Liver (tissue), 9 donors: ENCODE data around the gene PIGW. TPM values are rescaled to one million over a fixed set of nuclear protein-coding genes. Genes with fewer than 3 reads are reported as not detected.

Experiments used
- DNase-seq: peaks from one replicate; pipeline ENCODE4 v3.0.0-alpha.2; 2017; ENCODE audit warnings: low spot score
- H3K27ac ChIP-seq, 2 donors: one replicate each; pipeline ENCODE4 v1.7.0; 2013; ENCODE audit warnings: inconsistent platforms in 2 of 2, low read length in 2 of 2, control low read depth in 1 of 2, low read depth in 1 of 2, mild to moderate bottlenecking in 1 of 2
- H3K27me3 ChIP-seq, 4 donors: one replicate each; pipeline versions ENCODE4 v1.6.1 to v1.7.0; 2013; ENCODE audit warnings: low read length in 3 of 4, inconsistent platforms in 1 of 4, mild to moderate bottlenecking in 1 of 4, moderate library complexity in 1 of 4; ENCODE audit not compliant: control insufficient read depth in 4 of 4, insufficient read depth in 4 of 4
- H3K36me3 ChIP-seq, 4 donors: one replicate each; pipeline versions ENCODE4 v1.6.1 to v1.7.0; 2013; ENCODE audit warnings: low read length in 3 of 4, mild to moderate bottlenecking in 3 of 4, low read depth in 1 of 4, moderate library complexity in 1 of 4; ENCODE audit not compliant: control insufficient read depth in 4 of 4, insufficient read depth in 3 of 4
- H3K4me1 ChIP-seq, 4 donors: one replicate each; pipeline versions ENCODE4 v1.6.1 to v1.7.0; 2013; ENCODE audit warnings: low read length in 3 of 4, mild to moderate bottlenecking in 3 of 4, moderate library complexity in 1 of 4; ENCODE audit not compliant: control insufficient read depth in 4 of 4, insufficient read depth in 4 of 4
- H3K4me3 ChIP-seq, 3 donors: one replicate each; pipeline versions ENCODE4 v1.6.1 to v1.7.0; 2013; ENCODE audit warnings: low read length in 3 of 3, control low read depth in 1 of 3, low read depth in 1 of 3, mild to moderate bottlenecking in 1 of 3
- H3K9ac ChIP-seq, 2 donors: one replicate each; pipeline ENCODE4 v1.7.0; 2013; ENCODE audit warnings: low read length in 2 of 2, mild to moderate bottlenecking in 2 of 2, moderate library complexity in 2 of 2, control low read depth in 1 of 2, low read depth in 1 of 2
- H3K9me3 ChIP-seq, 4 donors: one replicate each; pipeline versions ENCODE4 v1.6.1 to v1.7.0; 2013; ENCODE audit warnings: low read length in 3 of 4; ENCODE audit not compliant: control insufficient read depth in 4 of 4
- EGR1 ChIP-seq, 2 donors: IDR thresholded peaks; 2 replicates each; pipeline ENCODE4 v1.6.1; 2016 to 2018; ENCODE audit warnings: antibody characterized with exemption in 2 of 2, low read depth in 2 of 2
- GABPA ChIP-seq, 2 donors: IDR thresholded peaks in 1 of 2; conservative IDR thresholded peaks in 1 of 2; 2 replicates each; pipeline ENCODE4 v1.6.1; 2016; ENCODE audit warnings: antibody characterized with exemption in 2 of 2, mild to moderate bottlenecking in 1 of 2, moderate library complexity in 1 of 2
- HNF4A ChIP-seq, 2 donors: conservative IDR thresholded peaks; 2 replicates each; pipeline ENCODE4 v1.6.1; 2016; ENCODE audit warnings: antibody characterized with exemption in 2 of 2, mild to moderate bottlenecking in 2 of 2
- JUND ChIP-seq, 2 donors: IDR thresholded peaks; 2 replicates each; pipeline ENCODE4 v1.6.1; 2016; ENCODE audit warnings: antibody characterized with exemption in 2 of 2
- NR2F2 ChIP-seq: IDR thresholded peaks from 2 replicates; pipeline ENCODE4 v1.6.1; 2016; ENCODE audit warnings: antibody characterized with exemption
- RAD21 ChIP-seq, 2 donors: IDR thresholded peaks; 2 replicates each; pipeline ENCODE4 v1.6.1; 2016; ENCODE audit warnings: antibody characterized with exemption in 2 of 2, mild to moderate bottlenecking in 2 of 2
- SP1 ChIP-seq: IDR thresholded peaks from 2 replicates; pipeline ENCODE4 v1.6.1; 2018; ENCODE audit warnings: antibody characterized with exemption, mild to moderate bottlenecking
- TAF1 ChIP-seq: conservative IDR thresholded peaks from 2 replicates; pipeline ENCODE4 v1.6.1; 2016; ENCODE audit warnings: antibody characterized with exemption, mild to moderate bottlenecking
- WGBS: extraction: QIAGEN DNeasy Blood & Tissue Kit; methylation state at CpG from one replicate; pipeline ENCODE4 v1.1.7; 2013; 5-methylcytosine and 5-hydroxymethylcytosine counted together
- polyA plus RNA-seq, 2 donors: library from polyadenylated mRNA; stranded (reverse) in 1 of 2; unstranded in 1 of 2; fragments of 200-250 nt in 1 of 2; fragments of >200 nt in 1 of 2; fragmentation: Nextera tagmentation in 1 of 2; extraction: Ambion mirVana in 1 of 2; gene quantifications; one replicate each; pipeline versions ENCODE4 v1.2.1 to v1.2.3, GENCODE V29; 2013 to 2015
- total RNA-seq, 2 donors: library from RNA; depleted of rRNA; stranded (reverse); fragments of >200 nt; gene quantifications; one replicate each; pipeline ENCODE4 v1.2.3, GENCODE V29; 2014
- TF ChIP-seq, protein P1 (sequence below): IDR thresholded peaks from 2 replicates; pipeline ENCODE4 v1.6.1; 2016; ENCODE audit warnings: antibody characterized with exemption
- TF ChIP-seq, protein P2 (sequence below): IDR thresholded peaks from 2 replicates; pipeline ENCODE4 v1.6.1; 2016; ENCODE audit warnings: antibody characterized with exemption
- TF ChIP-seq, protein P3 (sequence below): IDR thresholded peaks from 2 replicates; pipeline ENCODE4 v1.6.1; 2016; ENCODE audit warnings: antibody characterized with exemption
- TF ChIP-seq, protein P4 (sequence below): fragments of 150-350 bp; IDR thresholded peaks from 2 replicates; pipeline ENCODE4 v1.5.1; 2017; ENCODE audit warnings: improper control_type of control experiment, low read depth, low read length; ENCODE audit not compliant: missing input control
- TF ChIP-seq, protein P5 (sequence below): IDR thresholded peaks from 2 replicates; pipeline ENCODE4 v1.6.1; 2016; ENCODE audit warnings: antibody characterized with exemption, mild to moderate bottlenecking
- donor health status: healthy.
- donor health status: healthy.
- donor health status: healthy.
- donor health status: healthy.
- donor health status: healthy.

The PIGW gene
- total and polyA plus RNA-seq, 4 donors = 3.2 to 9.6 (median 6.1) TPM

DNA sequence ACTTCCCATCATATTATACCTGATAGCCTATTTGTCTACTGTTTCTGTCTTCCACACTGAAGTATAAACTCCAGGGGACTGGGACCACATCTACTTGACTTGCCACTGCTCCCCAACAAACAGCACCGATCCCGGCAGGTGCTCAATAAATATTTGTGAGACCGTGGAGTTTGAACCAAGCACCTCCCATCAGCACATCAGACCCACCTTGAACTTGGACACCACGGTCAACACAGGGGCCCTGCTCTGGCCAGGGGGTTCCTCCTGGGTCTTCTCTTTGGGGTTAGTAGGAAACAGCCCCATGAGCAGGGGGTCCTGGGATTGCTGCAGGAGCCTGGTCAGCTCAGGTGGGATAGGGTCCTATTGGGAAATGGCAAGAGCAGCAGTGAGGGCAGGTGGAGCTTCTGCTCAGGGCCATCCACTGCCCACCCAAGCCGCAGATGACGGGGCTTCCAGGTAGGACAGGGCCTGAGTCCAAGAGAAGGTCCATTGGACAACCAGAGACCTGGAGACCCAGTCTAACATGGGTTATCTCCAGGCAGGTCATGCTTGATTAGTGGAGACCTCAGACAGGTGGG is 28.4 kb upstream of the PIGW start:
- Histone ChIP-seq H3K36me3 (peaks cover 0 to 58% (median 12%) of the 10 kb centered on the region in 4 donors), H3K9me3 (no peaks in the 10 kb centered on the region), H3K4me1 (no peaks in the 10 kb centered on the region), H3K4me3 (no peak overlapping the region), H3K9ac (no peak overlapping the region), H3K27me3 (no peaks in the 10 kb centered on the region), H3K27ac (no peak overlapping the region)
- no peak for DNase-seq
- WGBS = 78% methylated on average over 6 of the region's 6 CpGs
- TF ChIP-seq RAD21 (IDR thresholded peaks at IDR 0.05) = no peak
- TF ChIP-seq, protein P1, sequence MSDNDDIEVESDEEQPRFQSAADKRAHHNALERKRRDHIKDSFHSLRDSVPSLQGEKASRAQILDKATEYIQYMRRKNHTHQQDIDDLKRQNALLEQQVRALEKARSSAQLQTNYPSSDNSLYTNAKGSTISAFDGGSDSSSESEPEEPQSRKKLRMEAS = no peak
- TF ChIP-seq EGR1 (IDR thresholded peaks at IDR 0.05; ENCODE audit: low read depth in 2 of 2) = no peak
- no peak for TF ChIP-seq SP1
- TF ChIP-seq, protein P2, sequence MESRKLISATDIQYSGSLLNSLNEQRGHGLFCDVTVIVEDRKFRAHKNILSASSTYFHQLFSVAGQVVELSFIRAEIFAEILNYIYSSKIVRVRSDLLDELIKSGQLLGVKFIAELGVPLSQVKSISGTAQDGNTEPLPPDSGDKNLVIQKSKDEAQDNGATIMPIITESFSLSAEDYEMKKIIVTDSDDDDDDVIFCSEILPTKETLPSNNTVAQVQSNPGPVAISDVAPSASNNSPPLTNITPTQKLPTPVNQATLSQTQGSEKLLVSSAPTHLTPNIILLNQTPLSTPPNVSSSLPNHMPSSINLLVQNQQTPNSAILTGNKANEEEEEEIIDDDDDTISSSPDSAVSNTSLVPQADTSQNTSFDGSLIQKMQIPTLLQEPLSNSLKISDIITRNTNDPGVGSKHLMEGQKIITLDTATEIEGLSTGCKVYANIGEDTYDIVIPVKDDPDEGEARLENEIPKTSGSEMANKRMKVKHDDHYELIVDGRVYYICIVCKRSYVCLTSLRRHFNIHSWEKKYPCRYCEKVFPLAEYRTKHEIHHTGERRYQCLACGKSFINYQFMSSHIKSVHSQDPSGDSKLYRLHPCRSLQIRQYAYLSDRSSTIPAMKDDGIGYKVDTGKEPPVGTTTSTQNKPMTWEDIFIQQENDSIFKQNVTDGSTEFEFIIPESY = no peak
- TF ChIP-seq JUND (IDR thresholded peaks at IDR 0.05) = no peak
- no peak for TF ChIP-seq HNF4A (conservative IDR thresholded peaks at IDR 0.05)
- TF ChIP-seq, protein P3, sequence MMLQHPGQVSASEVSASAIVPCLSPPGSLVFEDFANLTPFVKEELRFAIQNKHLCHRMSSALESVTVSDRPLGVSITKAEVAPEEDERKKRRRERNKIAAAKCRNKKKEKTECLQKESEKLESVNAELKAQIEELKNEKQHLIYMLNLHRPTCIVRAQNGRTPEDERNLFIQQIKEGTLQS = no peak
- TF ChIP-seq TAF1 = no peak
- no peak for TF ChIP-seq NR2F2
- no peak for TF ChIP-seq GABPA (IDR thresholded peaks at IDR 0.05 in 1 of 2, conservative IDR thresholded peaks at IDR 0.05 in 1 of 2)

DNA sequence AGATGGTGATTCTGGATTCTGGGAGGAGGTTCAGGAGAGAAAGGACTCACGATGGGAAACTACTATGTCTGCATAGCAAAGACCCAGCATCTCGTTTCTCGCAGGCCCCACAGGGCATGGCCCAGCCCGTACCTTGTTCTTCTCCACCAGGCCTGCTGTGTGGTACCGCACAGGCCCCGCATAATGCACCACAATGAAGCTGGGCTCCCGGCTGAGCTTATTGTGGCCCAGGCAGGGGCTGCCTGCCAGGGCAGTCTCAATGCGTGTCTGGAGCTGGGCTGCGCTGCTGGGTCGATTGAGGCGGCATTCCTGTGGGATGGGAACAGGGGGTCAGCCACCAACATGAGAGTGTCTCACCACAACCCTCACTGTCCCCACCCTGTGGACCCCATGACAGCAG is 28.0 kb upstream of the PIGW start:
- Histone ChIP-seq H3K27ac (no peak overlapping the region), H3K9me3 (no peaks in the 10 kb centered on the region), H3K36me3 (peaks cover 0 to 59% (median 12%) of the 10 kb centered on the region in 4 donors), H3K9ac (no peak overlapping the region), H3K27me3 (no peaks in the 10 kb centered on the region), H3K4me1 (no peaks in the 10 kb centered on the region), H3K4me3 (no peak overlapping the region)
- TF ChIP-seq, protein P4, sequence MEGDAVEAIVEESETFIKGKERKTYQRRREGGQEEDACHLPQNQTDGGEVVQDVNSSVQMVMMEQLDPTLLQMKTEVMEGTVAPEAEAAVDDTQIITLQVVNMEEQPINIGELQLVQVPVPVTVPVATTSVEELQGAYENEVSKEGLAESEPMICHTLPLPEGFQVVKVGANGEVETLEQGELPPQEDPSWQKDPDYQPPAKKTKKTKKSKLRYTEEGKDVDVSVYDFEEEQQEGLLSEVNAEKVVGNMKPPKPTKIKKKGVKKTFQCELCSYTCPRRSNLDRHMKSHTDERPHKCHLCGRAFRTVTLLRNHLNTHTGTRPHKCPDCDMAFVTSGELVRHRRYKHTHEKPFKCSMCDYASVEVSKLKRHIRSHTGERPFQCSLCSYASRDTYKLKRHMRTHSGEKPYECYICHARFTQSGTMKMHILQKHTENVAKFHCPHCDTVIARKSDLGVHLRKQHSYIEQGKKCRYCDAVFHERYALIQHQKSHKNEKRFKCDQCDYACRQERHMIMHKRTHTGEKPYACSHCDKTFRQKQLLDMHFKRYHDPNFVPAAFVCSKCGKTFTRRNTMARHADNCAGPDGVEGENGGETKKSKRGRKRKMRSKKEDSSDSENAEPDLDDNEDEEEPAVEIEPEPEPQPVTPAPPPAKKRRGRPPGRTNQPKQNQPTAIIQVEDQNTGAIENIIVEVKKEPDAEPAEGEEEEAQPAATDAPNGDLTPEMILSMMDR = no peak
- TF ChIP-seq, protein P5, sequence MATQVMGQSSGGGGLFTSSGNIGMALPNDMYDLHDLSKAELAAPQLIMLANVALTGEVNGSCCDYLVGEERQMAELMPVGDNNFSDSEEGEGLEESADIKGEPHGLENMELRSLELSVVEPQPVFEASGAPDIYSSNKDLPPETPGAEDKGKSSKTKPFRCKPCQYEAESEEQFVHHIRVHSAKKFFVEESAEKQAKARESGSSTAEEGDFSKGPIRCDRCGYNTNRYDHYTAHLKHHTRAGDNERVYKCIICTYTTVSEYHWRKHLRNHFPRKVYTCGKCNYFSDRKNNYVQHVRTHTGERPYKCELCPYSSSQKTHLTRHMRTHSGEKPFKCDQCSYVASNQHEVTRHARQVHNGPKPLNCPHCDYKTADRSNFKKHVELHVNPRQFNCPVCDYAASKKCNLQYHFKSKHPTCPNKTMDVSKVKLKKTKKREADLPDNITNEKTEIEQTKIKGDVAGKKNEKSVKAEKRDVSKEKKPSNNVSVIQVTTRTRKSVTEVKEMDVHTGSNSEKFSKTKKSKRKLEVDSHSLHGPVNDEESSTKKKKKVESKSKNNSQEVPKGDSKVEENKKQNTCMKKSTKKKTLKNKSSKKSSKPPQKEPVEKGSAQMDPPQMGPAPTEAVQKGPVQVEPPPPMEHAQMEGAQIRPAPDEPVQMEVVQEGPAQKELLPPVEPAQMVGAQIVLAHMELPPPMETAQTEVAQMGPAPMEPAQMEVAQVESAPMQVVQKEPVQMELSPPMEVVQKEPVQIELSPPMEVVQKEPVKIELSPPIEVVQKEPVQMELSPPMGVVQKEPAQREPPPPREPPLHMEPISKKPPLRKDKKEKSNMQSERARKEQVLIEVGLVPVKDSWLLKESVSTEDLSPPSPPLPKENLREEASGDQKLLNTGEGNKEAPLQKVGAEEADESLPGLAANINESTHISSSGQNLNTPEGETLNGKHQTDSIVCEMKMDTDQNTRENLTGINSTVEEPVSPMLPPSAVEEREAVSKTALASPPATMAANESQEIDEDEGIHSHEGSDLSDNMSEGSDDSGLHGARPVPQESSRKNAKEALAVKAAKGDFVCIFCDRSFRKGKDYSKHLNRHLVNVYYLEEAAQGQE = no peak
- TF ChIP-seq, protein P3 = no peak
- TF ChIP-seq JUND (IDR thresholded peaks at IDR 0.05) = no peak
- TF ChIP-seq, protein P1 = no peak
- TF ChIP-seq SP1 = no peak
- DNase-seq = no peak
- 97% methylated on average over 11 of the region's 11 CpGs for WGBS
